CD14-positive monocyte (primary cell): ENCODE data around the gene ARMH3. TPM values are rescaled to one million over a fixed set of nuclear protein-coding genes. Genes with fewer than 3 reads are reported as not detected.

Experiments used
- DNase-seq, 3 donors: peaks; one replicate each; pipeline ENCODE4 v3.0.0-alpha.2; 2011 to 2022
- H2AFZ ChIP-seq: 2 replicates; pipeline ENCODE4 v1.6.0; 2012; ENCODE audit warnings: mild to moderate bottlenecking, low read depth, low read length, inconsistent platforms; ENCODE audit not compliant: insufficient read depth, poor library complexity, severe bottlenecking
- H3K27ac ChIP-seq, 2 donors: 1 replicate in 1 of 2; 2 replicates in 1 of 2; pipeline ENCODE4 v1.5.1; 2012 to 2013; ENCODE audit warnings: low read length in 2 of 2, control low read depth in 1 of 2, inconsistent platforms in 1 of 2, low read depth in 1 of 2, mild to moderate bottlenecking in 1 of 2
- H3K27me3 ChIP-seq, 2 donors: one replicate each; pipeline versions ENCODE4 v1.6.0 to v1.6.1; 2011 to 2013; ENCODE audit warnings: low read length in 2 of 2; ENCODE audit not compliant: control insufficient read depth in 2 of 2, insufficient read depth in 2 of 2
- H3K36me3 ChIP-seq, 2 donors: replicated peaks in 1 of 2; 1 replicate in 1 of 2; 2 replicates in 1 of 2; pipeline versions ENCODE4 v1.5.1 to v1.6.1; 2012 to 2013; ENCODE audit warnings: low read length in 2 of 2, control low read depth in 1 of 2, inconsistent platforms in 1 of 2, mild to moderate bottlenecking in 1 of 2; ENCODE audit not compliant: insufficient read depth in 2 of 2, control insufficient read depth in 1 of 2
- H3K4me1 ChIP-seq, 2 donors: 1 replicate in 1 of 2; 2 replicates in 1 of 2; pipeline versions ENCODE4 v1.5.1 to v1.6.1; 2012 to 2013; ENCODE audit warnings: low read length in 2 of 2, control low read depth in 1 of 2, inconsistent platforms in 1 of 2, mild to moderate bottlenecking in 1 of 2, moderate library complexity in 1 of 2; ENCODE audit not compliant: insufficient read depth in 2 of 2, control insufficient read depth in 1 of 2
- H3K4me2 ChIP-seq: replicated peaks from 2 replicates; pipeline ENCODE3; 2012; ENCODE audit warnings: low read length, moderate library complexity, mild to moderate bottlenecking; ENCODE audit not compliant: poor library complexity, severe bottlenecking; ENCODE audit errors: extremely low read depth
- H3K4me3 ChIP-seq, 3 experiments: fragments of 200-600 bp in 1 of 3; sonication (generic) in 1 of 3; replicated peaks in 1 of 3; 1 replicate in 2 of 3; 2 replicates in 1 of 3; pipeline ENCODE4 v1.5.1; 2011 to 2013; ENCODE audit warnings: low read length in 3 of 3, mild to moderate bottlenecking in 3 of 3, control low read depth in 2 of 3, low read depth in 2 of 3, inconsistent platforms in 1 of 3, moderate library complexity in 1 of 3
- H3K79me2 ChIP-seq: 2 replicates; pipeline ENCODE4 v1.6.0; 2012; ENCODE audit warnings: mild to moderate bottlenecking, control low read depth, inconsistent platforms, low read length, moderate library complexity; ENCODE audit not compliant: insufficient read depth
- H3K9ac ChIP-seq: 2 replicates; pipeline ENCODE4 v1.6.0; 2017; ENCODE audit warnings: low read length, mild to moderate bottlenecking; ENCODE audit not compliant: insufficient read depth, poor library complexity, severe bottlenecking
- H3K9me3 ChIP-seq, 2 donors: replicated peaks in 1 of 2; 1 replicate in 1 of 2; 2 replicates in 1 of 2; pipeline versions ENCODE4 v1.5.1 to v1.6.1; 2012 to 2013; ENCODE audit warnings: low read length in 2 of 2, control low read depth in 1 of 2; ENCODE audit not compliant: control insufficient read depth in 1 of 2, insufficient read depth in 1 of 2
- H4K20me1 ChIP-seq: 2 replicates; pipeline ENCODE4 v1.6.0; 2012; ENCODE audit warnings: mild to moderate bottlenecking, low read length, control low read depth, moderate library complexity; ENCODE audit not compliant: insufficient read depth
- H3K27ac Mint-ChIP-seq, 7 donors: one replicate each; pipeline ENCODE4 v1.8.0; 2020; ENCODE audit warnings: mild to moderate bottlenecking in 7 of 7, mixed read lengths in 7 of 7, moderate library complexity in 6 of 7, inconsistent platforms in 2 of 7
- H3K27me3 Mint-ChIP-seq, 3 donors: one replicate each; pipeline ENCODE4 v1.8.0; 2021 to 2022; ENCODE audit warnings: low read depth in 3 of 3, mild to moderate bottlenecking in 3 of 3, mixed read lengths in 3 of 3, moderate library complexity in 3 of 3, inconsistent platforms in 1 of 3
- H3K36me3 Mint-ChIP-seq, 2 donors: one replicate each; pipeline ENCODE4 v1.8.0; 2020; ENCODE audit warnings: mixed read lengths in 2 of 2, inconsistent platforms in 1 of 2, mild to moderate bottlenecking in 1 of 2
- H3K4me1 Mint-ChIP-seq: one replicate; pipeline ENCODE4 v1.8.0; 2020; ENCODE audit warnings: mild to moderate bottlenecking, mixed read lengths
- H3K4me3 Mint-ChIP-seq, 2 donors: one replicate each; pipeline ENCODE4 v1.8.0; 2020; ENCODE audit warnings: mild to moderate bottlenecking in 2 of 2, mixed read lengths in 2 of 2, moderate library complexity in 1 of 2
- H3K9me3 Mint-ChIP-seq, 7 donors: one replicate each; pipeline ENCODE4 v1.8.0; 2020 to 2022; ENCODE audit warnings: mixed read lengths in 7 of 7, mild to moderate bottlenecking in 6 of 7, moderate library complexity in 6 of 7, inconsistent platforms in 2 of 7
- CTCF ChIP-seq: fragments of 200-600 bp; IDR thresholded peaks from one replicate; pipeline ENCODE4 v1.8.0; 2022; ENCODE audit warnings: antibody characterized with exemption, mild to moderate bottlenecking
- WGBS: methylation state at CpG from one replicate; pipeline ENCODE4 v1.1.5; 2013; ENCODE audit warnings: missing lambda C conversion rate; ENCODE audit not compliant: insufficient coverage; 5-methylcytosine and 5-hydroxymethylcytosine counted together
- intact Hi-C, 2 donors: fragments of 100-400 bp; cut with micrococcal nuclease; formaldehyde crosslinking; loops; one replicate each; pipeline versions ENCODE4 v1.15.0 to v1.15.1; 2023
- polyA minus RNA-seq: library from RNA; depleted of rRNA, polyadenylated mRNA; stranded (reverse); fragments of >200 nt; gene quantifications from 2 replicates; pipeline ENCODE4 v1.2.3, GENCODE V29; 2012
- polyA plus RNA-seq, 3 donors: library from polyadenylated mRNA; depleted of rRNA in 1 of 3; unstranded in 2 of 3; stranded (reverse) in 1 of 3; fragments of 300-500 nt in 2 of 3; fragments of >200 nt in 1 of 3; fragmentation: Illumina TruSeq in 2 of 3; gene quantifications; 1 replicate in 2 of 3; 2 replicates in 1 of 3; pipeline ENCODE4 v1.2.3, GENCODE V29; 2012 to 2021
- total RNA-seq, 12 experiments: library from RNA in 1 of 12; stranded (reverse) in 1 of 12; fragments of 120-200 nt in 1 of 12; gene quantifications; one replicate each; pipeline ENCODE4 v1.2.4 and lab custom pipeline; 2013 to 2026; ENCODE audit warnings: mixed read lengths in 6 of 12, inconsistent platforms in 1 of 12

Gene ARMH3
- total RNA-seq (2013) = 13.5 TPM
- 10 to 100 TPM; 20.4 to 26.3 (median 22.1) TPM for polyA plus RNA-seq
- polyA minus RNA-seq = 9.0 and 11.3 TPM in 2 replicates
- 13.4 to 52.5 (median 33.8) reads per million in 11 experiments for total RNA-seq (lab: John Stamatoyannopoulos, UW)

GRCh38 chr10:102055647-102056419 lies at the start of gene ARMH3:
Gene ARMH3, minus strand, starts transcription at chr10:102056173. Its CDS starts 16,059 bp downstream, at chr10:102040114.
- Histone ChIP-seq H3K4me3 (peak within 1 kb of the TSS; percentile 89 to 95 (median 95)), H4K20me1 (peaks cover 37% of the 10 kb centered on the region), H3K36me3 (no peaks in the 10 kb centered on the region), H3K27ac (peak within 1 kb of the TSS; percentile 94 to 98), H3K4me1 (peaks cover 40 to 47% of the 10 kb centered on the region in 2 donors), H3K9me3 (no peaks in the 10 kb centered on the region), H3K9ac (peak within 1 kb of the TSS; percentile 87), H3K27me3 (no peaks in the 10 kb centered on the region), H3K79me2 (peaks cover 49% of the 10 kb centered on the region), H2AFZ (peak within 1 kb of the TSS; percentile 81), H3K4me2 (peak within 1 kb of the TSS; percentile 86)
- peaks cover 0 to 4% (median 1%) of the 10 kb centered on the region in 3 donors for H3K27me3 Mint-ChIP-seq
- no peak for TF ChIP-seq CTCF
- H3K9me3 Mint-ChIP-seq = peaks cover 0 to 2% (median 0%) of the 10 kb centered on the region in 7 donors
- peak within 1 kb of the TSS; percentile 93 to 96 for H3K4me3 Mint-ChIP-seq
- intact Hi-C loops = loop anchor here in 1 of 2 donors (5.0 kb wide), 1 partner anchor 76 kb away; the partner anchor contains the start of gene PPRC1
- H3K4me1 Mint-ChIP-seq = peaks cover 48% of the 10 kb centered on the region
- peak; percentile 87 to 95 (median 90) for DNase-seq
- peak within 1 kb of the TSS; percentile 92 to 98 (median 96) for H3K27ac Mint-ChIP-seq
- H3K36me3 Mint-ChIP-seq = peaks cover 2 to 11% of the 10 kb centered on the region in 2 donors
- WGBS = under 1% methylated on average over 75 of the region's 79 CpGs

GRCh38 chr10:102102421-102102820 lies 46.4 kb upstream of the ARMH3 start:
- no peak overlapping the region for H3K9ac ChIP-seq
- no peak overlapping the region for H2AFZ ChIP-seq
- H3K4me1 ChIP-seq = peaks cover 0 to 8% of the 10 kb centered on the region in 2 donors
- WGBS = 60% methylated on average over 1 of the region's 1 CpG
- H3K36me3 ChIP-seq = peaks cover 10 to 25% of the 10 kb centered on the region in 2 donors
- no peak for TF ChIP-seq CTCF
- no peak overlapping the region for H3K4me3 ChIP-seq
- H3K27ac ChIP-seq = no peak overlapping the region
- no peak overlapping the region for H3K4me2 ChIP-seq
- DNase-seq = no peak
- intact Hi-C loops = no loop called here
- peaks cover 0 to 1% (median 0%) of the 10 kb centered on the region in 3 donors for H3K27me3 Mint-ChIP-seq
- no peak overlapping the region for H3K27ac Mint-ChIP-seq
- no peaks in the 10 kb centered on the region for H3K27me3 ChIP-seq
- H3K79me2 ChIP-seq = no peaks in the 10 kb centered on the region
- no peaks in the 10 kb centered on the region for H3K9me3 Mint-ChIP-seq
- H3K9me3 ChIP-seq = no peaks in the 10 kb centered on the region
- H3K4me3 Mint-ChIP-seq = no peak overlapping the region
- peaks cover 15% of the 10 kb centered on the region for H3K4me1 Mint-ChIP-seq
- peaks cover 11 to 33% of the 10 kb centered on the region in 2 donors for H3K36me3 Mint-ChIP-seq
- H4K20me1 ChIP-seq = peaks cover 22% of the 10 kb centered on the region
